ENCODE data around the gene NTF4. TPM values are rescaled to one million over a fixed set of nuclear protein-coding genes. Genes with fewer than 3 reads are reported as not detected.
A peak's percentile ranks its signal among the peaks of the same experiment; 100 is the strongest.
"Not testable (repeated sequence)": the region's sequence is repeated elsewhere in the genome, so short reads cannot be mapped to it uniquely, and the experiment has no call there.

NTF4 gene
- total and polyA plus RNA-seq, 2 experiments from 2014 or later: 11.8 to 31.7 TPM

GRCh38 chr19:49042177-49042576, 22.4 kb downstream of the NTF4 start:
- no peak for DNase-seq (ENCODE audit: low read depth in 1 of 2, low spot score in 1 of 2)
- TF ChIP-seq CTCF (IDR thresholded peaks at IDR 0.05; ENCODE audit: low read depth, low read length): no peak
- Histone ChIP-seq H3K27me3 (no peaks in the 10 kb centered on the region), H3K36me3 (no peaks in the 10 kb centered on the region), H3K9me3 (ENCODE audit: low read depth) (no peaks in the 10 kb centered on the region), H3K4me1 (ENCODE audit: low read depth) (no peaks in the 10 kb centered on the region), H3K4me3 (no peak overlapping the region), H3K27ac (no peak overlapping the region)

GRCh38 chr19:49039736-49040135, 24.9 kb downstream of the NTF4 start:
- H3K4me3 ChIP-seq; DNase-seq (ENCODE audit: low read depth in 1 of 2, low spot score in 1 of 2); H3K27ac ChIP-seq; H3K27me3 ChIP-seq; H3K4me1 ChIP-seq (ENCODE audit: low read depth); H3K36me3 ChIP-seq; H3K9me3 ChIP-seq (ENCODE audit: low read depth): not testable (repeated sequence)

GRCh38 chr19:49038557-49039276, 25.9 kb downstream of the NTF4 start:
- not testable (repeated sequence) for H3K4me1 ChIP-seq (ENCODE audit: low read depth); H3K9me3 ChIP-seq (ENCODE audit: low read depth); H3K27ac ChIP-seq; H3K4me3 ChIP-seq; H3K36me3 ChIP-seq; H3K27me3 ChIP-seq; DNase-seq (ENCODE audit: low read depth in 1 of 2, low spot score in 1 of 2)

- H3K27ac ChIP-seq; H3K9me3 ChIP-seq (ENCODE audit: low read depth); H3K4me1 ChIP-seq (ENCODE audit: low read depth); H3K36me3 ChIP-seq; H3K27me3 ChIP-seq; H3K4me3 ChIP-seq; DNase-seq (ENCODE audit: low read depth in 1 of 2, low spot score in 1 of 2): not testable (repeated sequence)
These were observed 26.5 kb downstream of the NTF4 start for GRCh38 chr19:49038111-49038510.

- not testable (repeated sequence) for H3K36me3 ChIP-seq; H3K4me1 ChIP-seq (ENCODE audit: low read depth); H3K9me3 ChIP-seq (ENCODE audit: low read depth); H3K4me3 ChIP-seq; H3K27ac ChIP-seq; H3K27me3 ChIP-seq
- peak; percentile 28 for TF ChIP-seq CTCF (IDR thresholded peaks at IDR 0.05; ENCODE audit: low read depth, low read length)
- DNase-seq (ENCODE audit: low read depth in 1 of 2, low spot score in 1 of 2): peak in 1 of 2 donors; percentile 23
These were observed 27.8 kb downstream of the NTF4 start, which contains the start of gene CGB1 for GRCh38 chr19:49036815-49037214. Gene CGB1 (minus strand): TSS chr19:49036895. CDS start chr19:49036711, 184 bp downstream.

- TF ChIP-seq CTCF (IDR thresholded peaks at IDR 0.05; ENCODE audit: low read depth, low read length): peak; percentile 33
- not testable (repeated sequence) for H3K27ac ChIP-seq; H3K36me3 ChIP-seq; H3K4me1 ChIP-seq (ENCODE audit: low read depth); H3K4me3 ChIP-seq; H3K27me3 ChIP-seq; H3K9me3 ChIP-seq (ENCODE audit: low read depth); DNase-seq (ENCODE audit: low read depth in 1 of 2, low spot score in 1 of 2)
These were observed 32.8 kb downstream of the NTF4 start, which contains the start of gene CGB2 for GRCh38 chr19:49031642-49032301. Gene CGB2 (plus strand): TSS chr19:49031890. CDS start chr19:49032096, 206 bp downstream.

- H3K27me3 ChIP-seq; H3K9me3 ChIP-seq (ENCODE audit: low read depth); H3K36me3 ChIP-seq; DNase-seq (ENCODE audit: low read depth in 1 of 2, low spot score in 1 of 2); H3K27ac ChIP-seq; H3K4me1 ChIP-seq (ENCODE audit: low read depth); H3K4me3 ChIP-seq: not testable (repeated sequence)
These were observed 34.3 kb downstream of the NTF4 start for GRCh38 chr19:49030323-49030722.

- not testable (repeated sequence) for H3K9me3 ChIP-seq (ENCODE audit: low read depth); H3K27ac ChIP-seq; DNase-seq (ENCODE audit: low read depth in 1 of 2, low spot score in 1 of 2); H3K4me1 ChIP-seq (ENCODE audit: low read depth); H3K36me3 ChIP-seq; H3K4me3 ChIP-seq; H3K27me3 ChIP-seq
These were observed 34.9 kb downstream of the NTF4 start for GRCh38 chr19:49029749-49030148.

GRCh38 chr19:49028686-49029085, 35.9 kb downstream of the NTF4 start:
- not testable (repeated sequence) for DNase-seq (ENCODE audit: low read depth in 1 of 2, low spot score in 1 of 2); H3K27ac ChIP-seq; H3K9me3 ChIP-seq (ENCODE audit: low read depth); H3K36me3 ChIP-seq; H3K4me3 ChIP-seq; H3K4me1 ChIP-seq (ENCODE audit: low read depth); H3K27me3 ChIP-seq

- H3K36me3 ChIP-seq; H3K4me1 ChIP-seq (ENCODE audit: low read depth); H3K4me3 ChIP-seq; H3K27ac ChIP-seq; H3K27me3 ChIP-seq; H3K9me3 ChIP-seq (ENCODE audit: low read depth); DNase-seq (ENCODE audit: low read depth in 1 of 2, low spot score in 1 of 2): not testable (repeated sequence)
These were observed 39.0 kb downstream of the NTF4 start for GRCh38 chr19:49025599-49025998.

- H3K4me1 ChIP-seq (ENCODE audit: low read depth); H3K27ac ChIP-seq; H3K9me3 ChIP-seq (ENCODE audit: low read depth); H3K27me3 ChIP-seq; DNase-seq (ENCODE audit: low read depth in 1 of 2, low spot score in 1 of 2); H3K36me3 ChIP-seq; H3K4me3 ChIP-seq: not testable (repeated sequence)
These were observed 39.5 kb downstream of the NTF4 start for GRCh38 chr19:49025088-49025487.

All from cardiac muscle cell (in vitro differentiated cells and primary cell).